ENCODE measurements around the gene CASP8AP2.

GRCh38 chr6:89797317-89797716, 32.4 kb upstream of the CASP8AP2 start:
- TF ChIP-seq CTCF (conservative IDR thresholded peaks at IDR 0.05 in 1 of 2, IDR thresholded peaks at IDR 0.05 in 1 of 2; ENCODE audit: low read depth in 1 of 2, low read length in 2 of 2) (no peak), EZH2 (IDR thresholded peaks at IDR 0.05; ENCODE audit: low read length, missing control alignments) (no peak)
